ENCODE results near the gene PAPPA2. TPM values are rescaled to one million over a fixed set of nuclear protein-coding genes. Genes with fewer than 3 reads are reported as not detected.
"Not testable (repeated sequence)": the region's sequence is repeated elsewhere in the genome, so short reads cannot be mapped to it uniquely, and the experiment has no call there.

The PAPPA2 gene
- total RNA-seq = 3.1 TPM

GRCh38 chr1:176462674-176463378, at the start of gene PAPPA2:
Gene PAPPA2, plus strand, starts transcription at chr1:176463175. Its CDS starts 93,148 bp downstream, at chr1:176556323.
- Histone ChIP-seq H3K9me3 (ENCODE audit: control insufficient read depth in 3 of 3, low read length in 3 of 3) (peaks cover 0 to 2% (median 0%) of the 10 kb centered on the region in 3 donors), H3K4me1 (ENCODE audit: control insufficient read depth in 3 of 3, insufficient read depth in 3 of 3, low read length in 3 of 3) (no peaks in the 10 kb centered on the region), H3K27me3 (ENCODE audit: control insufficient read depth in 3 of 3, insufficient read depth in 3 of 3, low read length in 3 of 3) (no peaks in the 10 kb centered on the region), H3K4me3 (ENCODE audit: low read length in 3 of 3) (no peak within 1 kb of the TSS), H3K9ac (ENCODE audit: low read depth in 1 of 3, low read length in 3 of 3) (no peak within 1 kb of the TSS), H3K27ac (ENCODE audit: low read depth, low read length) (no peak within 1 kb of the TSS), H3K36me3 (ENCODE audit: control insufficient read depth in 3 of 3, insufficient read depth in 3 of 3, low read length in 3 of 3) (no peaks in the 10 kb centered on the region)

GRCh38 chr1:176416777-176417176, 46.2 kb upstream of the PAPPA2 start:
- H3K9me3 ChIP-seq (ENCODE audit: control insufficient read depth in 3 of 3, low read length in 3 of 3) = no peaks in the 10 kb centered on the region
- H3K27me3 ChIP-seq (ENCODE audit: control insufficient read depth in 3 of 3, insufficient read depth in 3 of 3, low read length in 3 of 3) = peaks cover 0 to 6% (median 0%) of the 10 kb centered on the region in 3 donors
- no peak overlapping the region for H3K9ac ChIP-seq (ENCODE audit: low read depth in 1 of 3, low read length in 3 of 3)
- no peak overlapping the region for H3K27ac ChIP-seq (ENCODE audit: low read depth, low read length)
- no peaks in the 10 kb centered on the region for H3K4me1 ChIP-seq (ENCODE audit: control insufficient read depth in 3 of 3, insufficient read depth in 3 of 3, low read length in 3 of 3)
- no peak overlapping the region for H3K4me3 ChIP-seq (ENCODE audit: low read length in 3 of 3)
- no peaks in the 10 kb centered on the region for H3K36me3 ChIP-seq (ENCODE audit: control insufficient read depth in 3 of 3, insufficient read depth in 3 of 3, low read length in 3 of 3)

GRCh38 chr1:176419608-176420007, 43.4 kb upstream of the PAPPA2 start:
- not testable (repeated sequence) for H3K4me1 ChIP-seq (ENCODE audit: control insufficient read depth in 3 of 3, insufficient read depth in 3 of 3, low read length in 3 of 3); H3K27me3 ChIP-seq (ENCODE audit: control insufficient read depth in 3 of 3, insufficient read depth in 3 of 3, low read length in 3 of 3); H3K9me3 ChIP-seq (ENCODE audit: control insufficient read depth in 3 of 3, low read length in 3 of 3); H3K4me3 ChIP-seq (ENCODE audit: low read length in 3 of 3); H3K36me3 ChIP-seq (ENCODE audit: control insufficient read depth in 3 of 3, insufficient read depth in 3 of 3, low read length in 3 of 3); H3K9ac ChIP-seq (ENCODE audit: low read depth in 1 of 3, low read length in 3 of 3); H3K27ac ChIP-seq (ENCODE audit: low read depth, low read length)

GRCh38 chr1:176434234-176434633, 28.7 kb upstream of the PAPPA2 start:
- Histone ChIP-seq H3K4me1 (ENCODE audit: control insufficient read depth in 3 of 3, insufficient read depth in 3 of 3, low read length in 3 of 3) (no peaks in the 10 kb centered on the region), H3K27ac (ENCODE audit: low read depth, low read length) (no peak overlapping the region), H3K9me3 (ENCODE audit: control insufficient read depth in 3 of 3, low read length in 3 of 3) (no peaks in the 10 kb centered on the region), H3K27me3 (ENCODE audit: control insufficient read depth in 3 of 3, insufficient read depth in 3 of 3, low read length in 3 of 3) (no peaks in the 10 kb centered on the region), H3K36me3 (ENCODE audit: control insufficient read depth in 3 of 3, insufficient read depth in 3 of 3, low read length in 3 of 3) (no peaks in the 10 kb centered on the region), H3K4me3 (ENCODE audit: low read length in 3 of 3) (no peak overlapping the region), H3K9ac (ENCODE audit: low read depth in 1 of 3, low read length in 3 of 3) (no peak overlapping the region)

- Histone ChIP-seq H3K36me3 (ENCODE audit: control insufficient read depth in 3 of 3, insufficient read depth in 3 of 3, low read length in 3 of 3) (no peaks in the 10 kb centered on the region), H3K27ac (ENCODE audit: low read depth, low read length) (no peak overlapping the region), H3K4me3 (ENCODE audit: low read length in 3 of 3) (no peak overlapping the region), H3K9ac (ENCODE audit: low read depth in 1 of 3, low read length in 3 of 3) (no peak overlapping the region), H3K9me3 (ENCODE audit: control insufficient read depth in 3 of 3, low read length in 3 of 3) (no peaks in the 10 kb centered on the region), H3K27me3 (ENCODE audit: control insufficient read depth in 3 of 3, insufficient read depth in 3 of 3, low read length in 3 of 3) (no peaks in the 10 kb centered on the region), H3K4me1 (ENCODE audit: control insufficient read depth in 3 of 3, insufficient read depth in 3 of 3, low read length in 3 of 3) (no peaks in the 10 kb centered on the region)
Measured at GRCh38 chr1:176436251-176436650, 26.7 kb upstream of the PAPPA2 start.

GRCh38 chr1:176440176-176440575, 22.8 kb upstream of the PAPPA2 start:
- Histone ChIP-seq H3K27me3 (ENCODE audit: control insufficient read depth in 3 of 3, insufficient read depth in 3 of 3, low read length in 3 of 3) (no peaks in the 10 kb centered on the region), H3K27ac (ENCODE audit: low read depth, low read length) (no peak overlapping the region), H3K9me3 (ENCODE audit: control insufficient read depth in 3 of 3, low read length in 3 of 3) (no peaks in the 10 kb centered on the region), H3K4me3 (ENCODE audit: low read length in 3 of 3) (no peak overlapping the region), H3K4me1 (ENCODE audit: control insufficient read depth in 3 of 3, insufficient read depth in 3 of 3, low read length in 3 of 3) (no peaks in the 10 kb centered on the region), H3K9ac (ENCODE audit: low read depth in 1 of 3, low read length in 3 of 3) (no peak overlapping the region), H3K36me3 (ENCODE audit: control insufficient read depth in 3 of 3, insufficient read depth in 3 of 3, low read length in 3 of 3) (no peaks in the 10 kb centered on the region)

- H3K27ac ChIP-seq (ENCODE audit: low read depth, low read length) = no peak overlapping the region
- H3K27me3 ChIP-seq (ENCODE audit: control insufficient read depth in 3 of 3, insufficient read depth in 3 of 3, low read length in 3 of 3) = no peaks in the 10 kb centered on the region
- no peaks in the 10 kb centered on the region for H3K9me3 ChIP-seq (ENCODE audit: control insufficient read depth in 3 of 3, low read length in 3 of 3)
- H3K4me3 ChIP-seq (ENCODE audit: low read length in 3 of 3) = no peak overlapping the region
- H3K4me1 ChIP-seq (ENCODE audit: control insufficient read depth in 3 of 3, insufficient read depth in 3 of 3, low read length in 3 of 3) = no peaks in the 10 kb centered on the region
- no peak overlapping the region for H3K9ac ChIP-seq (ENCODE audit: low read depth in 1 of 3, low read length in 3 of 3)
- H3K36me3 ChIP-seq (ENCODE audit: control insufficient read depth in 3 of 3, insufficient read depth in 3 of 3, low read length in 3 of 3) = no peaks in the 10 kb centered on the region
Measured at GRCh38 chr1:176444286-176444685, 18.7 kb upstream of the PAPPA2 start.

GRCh38 chr1:176445402-176445801, 17.6 kb upstream of the PAPPA2 start:
- Histone ChIP-seq H3K9ac (ENCODE audit: low read depth in 1 of 3, low read length in 3 of 3) (no peak overlapping the region), H3K36me3 (ENCODE audit: control insufficient read depth in 3 of 3, insufficient read depth in 3 of 3, low read length in 3 of 3) (no peaks in the 10 kb centered on the region), H3K27ac (ENCODE audit: low read depth, low read length) (no peak overlapping the region), H3K9me3 (ENCODE audit: control insufficient read depth in 3 of 3, low read length in 3 of 3) (no peaks in the 10 kb centered on the region), H3K27me3 (ENCODE audit: control insufficient read depth in 3 of 3, insufficient read depth in 3 of 3, low read length in 3 of 3) (no peaks in the 10 kb centered on the region), H3K4me3 (ENCODE audit: low read length in 3 of 3) (no peak overlapping the region), H3K4me1 (ENCODE audit: control insufficient read depth in 3 of 3, insufficient read depth in 3 of 3, low read length in 3 of 3) (no peaks in the 10 kb centered on the region)

GRCh38 chr1:176448340-176448739, 14.6 kb upstream of the PAPPA2 start:
- Histone ChIP-seq H3K9me3 (ENCODE audit: control insufficient read depth in 3 of 3, low read length in 3 of 3) (no peaks in the 10 kb centered on the region), H3K36me3 (ENCODE audit: control insufficient read depth in 3 of 3, insufficient read depth in 3 of 3, low read length in 3 of 3) (no peaks in the 10 kb centered on the region), H3K9ac (ENCODE audit: low read depth in 1 of 3, low read length in 3 of 3) (no peak overlapping the region), H3K27me3 (ENCODE audit: control insufficient read depth in 3 of 3, insufficient read depth in 3 of 3, low read length in 3 of 3) (no peaks in the 10 kb centered on the region), H3K4me1 (ENCODE audit: control insufficient read depth in 3 of 3, insufficient read depth in 3 of 3, low read length in 3 of 3) (no peaks in the 10 kb centered on the region), H3K4me3 (ENCODE audit: low read length in 3 of 3) (no peak overlapping the region), H3K27ac (ENCODE audit: low read depth, low read length) (no peak overlapping the region)

- H3K9ac ChIP-seq (ENCODE audit: low read depth in 1 of 3, low read length in 3 of 3) = no peak overlapping the region
- no peaks in the 10 kb centered on the region for H3K4me1 ChIP-seq (ENCODE audit: control insufficient read depth in 3 of 3, insufficient read depth in 3 of 3, low read length in 3 of 3)
- no peak overlapping the region for H3K27ac ChIP-seq (ENCODE audit: low read depth, low read length)
- H3K4me3 ChIP-seq (ENCODE audit: low read length in 3 of 3) = no peak overlapping the region
- no peaks in the 10 kb centered on the region for H3K27me3 ChIP-seq (ENCODE audit: control insufficient read depth in 3 of 3, insufficient read depth in 3 of 3, low read length in 3 of 3)
- H3K9me3 ChIP-seq (ENCODE audit: control insufficient read depth in 3 of 3, low read length in 3 of 3) = no peaks in the 10 kb centered on the region
- no peaks in the 10 kb centered on the region for H3K36me3 ChIP-seq (ENCODE audit: control insufficient read depth in 3 of 3, insufficient read depth in 3 of 3, low read length in 3 of 3)
Measured at GRCh38 chr1:176450526-176450925, 12.4 kb upstream of the PAPPA2 start.
